Urinary bladder (tissue), 4 donors: ENCODE measurements around the gene VWA5B2. TPM values are rescaled to one million over a fixed set of nuclear protein-coding genes. Genes with fewer than 3 reads are reported as not detected.

Source experiments
- DNase-seq: peaks from one replicate; pipeline ENCODE4 v3.0.0-alpha.2; 2015; ENCODE audit errors: extremely low spot score
- H3K27ac ChIP-seq: one replicate; pipeline ENCODE4 v1.5.1; 2013; ENCODE audit warnings: low read depth, mild to moderate bottlenecking, moderate library complexity
- H3K36me3 ChIP-seq: one replicate; pipeline ENCODE4 v1.6.1; 2013; ENCODE audit warnings: mild to moderate bottlenecking, moderate library complexity; ENCODE audit not compliant: insufficient read depth
- H3K4me1 ChIP-seq: one replicate; pipeline ENCODE4 v1.6.1; 2013; ENCODE audit warnings: mild to moderate bottlenecking, moderate library complexity; ENCODE audit not compliant: insufficient read depth
- H3K4me3 ChIP-seq: one replicate; pipeline ENCODE4 v1.5.1; 2013; ENCODE audit warnings: low read depth, low read length
- WGBS: extraction: QIAGEN DNeasy Blood & Tissue Kit; methylation state at CpG from one replicate; pipeline ENCODE4 v1.1.7; 2013; 5-methylcytosine and 5-hydroxymethylcytosine counted together
- polyA plus RNA-seq: library from polyadenylated mRNA; stranded (reverse); fragments of 200-250 nt; gene quantifications from one replicate; pipeline ENCODE4 v1.2.3, GENCODE V29; 2013
- total RNA-seq: library from RNA; depleted of rRNA; stranded (reverse); fragments of >200 nt; gene quantifications from one replicate; pipeline ENCODE4 v1.2.3, GENCODE V29; 2014
- donor health status: healthy with polysubstance abuse.
- donor health status: healthy.

Gene VWA5B2
- total RNA-seq (0.05 TPM), polyA plus RNA-seq (0.33 TPM)

DNA sequence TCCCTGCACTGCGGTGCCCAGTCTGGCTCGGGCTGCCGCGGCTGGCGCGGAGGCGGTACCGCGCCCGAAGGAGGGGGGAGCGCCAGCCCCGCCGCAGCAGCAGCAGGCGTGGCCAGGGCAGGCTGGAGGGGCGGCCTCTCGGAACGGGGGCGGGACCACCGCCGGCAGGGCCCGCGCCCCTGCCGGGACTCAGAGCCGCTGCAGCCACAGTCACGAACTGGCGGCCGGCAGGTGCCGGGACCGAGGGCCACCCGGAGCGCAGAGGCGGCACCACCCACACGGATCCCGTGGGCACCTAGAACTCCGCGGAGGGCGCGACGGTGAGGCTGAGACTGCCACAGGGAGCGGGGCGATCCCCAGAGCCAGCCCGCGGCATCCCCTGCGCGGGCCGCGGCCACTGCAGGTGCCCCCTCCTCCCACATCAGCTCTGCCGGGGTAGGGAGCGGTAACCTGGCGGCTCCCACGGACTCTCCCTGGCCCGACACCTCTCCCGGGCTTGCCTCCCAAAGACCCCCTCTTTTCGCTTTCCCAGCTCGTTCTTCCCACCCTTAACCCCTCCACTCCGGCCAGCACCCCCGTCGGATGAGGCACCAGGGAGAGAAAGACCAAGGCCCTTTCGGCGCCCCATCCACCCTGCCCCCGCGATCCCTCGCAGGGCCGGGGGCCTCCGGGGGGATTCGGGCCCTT lies at the start of gene VWA5B2:
VWA5B2 (plus strand) TSS at position 192 of the 687 bp plus-strand sequence. CDS start 944 bp downstream, outside the sequence.
- 1% methylated on average over 66 of the region's 66 CpGs for WGBS
- DNase-seq: no peak

DNA sequence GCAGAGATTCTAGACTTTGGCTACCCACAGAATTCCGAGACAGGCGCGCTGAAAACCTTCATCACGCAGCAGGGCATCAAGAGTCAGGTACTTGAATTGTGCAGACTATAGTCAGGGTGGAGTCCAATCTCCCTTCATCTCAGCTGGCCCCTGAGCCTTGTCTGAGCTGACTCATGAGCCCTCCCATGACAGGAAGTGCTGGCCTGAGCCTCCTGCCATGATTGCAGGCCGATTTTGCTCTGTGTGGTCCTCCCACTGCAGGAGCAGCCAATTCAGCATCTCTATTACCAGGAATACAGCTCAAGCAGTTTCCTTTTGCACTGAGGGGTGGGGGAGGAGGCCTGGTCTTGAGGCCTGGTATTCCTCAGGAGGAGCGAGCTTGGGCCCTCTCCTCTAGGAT lies 49.2 kb upstream of the VWA5B2 start:
- WGBS: 85% methylated on average over 6 of the region's 6 CpGs
- DNase-seq: no peak
- Histone ChIP-seq H3K4me1 (no peaks in the 10 kb centered on the region), H3K27ac (no peak overlapping the region), H3K36me3 (peaks cover 17% of the 10 kb centered on the region), H3K4me3 (no peak overlapping the region)

More for the DNA sequence above, at the start of gene VWA5B2:
- no peak within 1 kb of the TSS for H3K27ac ChIP-seq
- H3K4me1 ChIP-seq: peaks cover 4% of the 10 kb centered on the region
- no peaks in the 10 kb centered on the region for H3K36me3 ChIP-seq
- peak within 1 kb of the TSS; percentile 45 for H3K4me3 ChIP-seq

DNA sequence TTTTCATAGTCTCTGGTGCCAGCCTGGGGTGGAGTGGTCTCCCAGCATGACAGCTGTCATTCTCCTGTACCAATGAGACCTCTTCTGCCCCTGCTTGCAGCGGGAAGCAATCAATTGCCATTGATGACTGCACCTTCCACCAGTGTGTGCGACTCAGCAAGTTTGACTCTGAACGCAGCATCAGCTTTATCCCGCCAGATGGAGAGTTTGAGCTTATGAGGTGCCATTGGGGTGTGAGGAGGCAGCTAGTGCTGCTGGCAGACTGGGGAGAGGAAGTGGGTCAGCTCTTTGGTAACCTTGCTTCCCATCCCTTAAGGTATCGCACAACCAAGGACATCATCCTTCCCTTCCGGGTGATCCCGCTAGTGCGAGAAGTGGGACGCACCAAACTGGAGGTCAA lies 47.8 kb upstream of the VWA5B2 start:
- Histone ChIP-seq H3K4me1 (no peaks in the 10 kb centered on the region), H3K27ac (no peak overlapping the region), H3K36me3 (peaks cover 17% of the 10 kb centered on the region), H3K4me3 (no peak overlapping the region)
- no peak for DNase-seq
- 96% methylated on average over 9 of the region's 9 CpGs for WGBS

DNA sequence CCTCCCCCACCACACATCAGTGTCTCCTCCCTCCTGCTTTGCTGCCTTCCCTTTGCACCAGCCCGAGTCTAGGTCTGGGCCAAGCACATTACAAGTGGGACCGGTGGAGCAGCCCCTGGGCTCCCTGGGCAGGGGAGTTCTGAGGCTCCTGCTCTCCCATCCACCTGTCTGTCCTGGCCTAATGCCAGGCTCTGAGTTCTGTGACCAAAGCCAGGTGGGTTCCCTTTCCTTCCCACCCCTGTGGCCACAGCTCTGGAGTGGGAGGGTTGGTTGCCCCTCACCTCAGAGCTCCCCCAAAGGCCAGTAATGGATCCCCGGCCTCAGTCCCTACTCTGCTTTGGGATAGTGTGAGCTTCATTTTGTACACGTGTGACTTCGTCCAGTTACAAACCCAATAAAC lies 45.7 kb upstream of the VWA5B2 start:
- no peak overlapping the region for H3K4me3 ChIP-seq
- DNase-seq: no peak
- 75% methylated on average over 5 of the region's 5 CpGs for WGBS
- no peak overlapping the region for H3K27ac ChIP-seq
- no peaks in the 10 kb centered on the region for H3K4me1 ChIP-seq
- peaks cover 16% of the 10 kb centered on the region for H3K36me3 ChIP-seq

DNA sequence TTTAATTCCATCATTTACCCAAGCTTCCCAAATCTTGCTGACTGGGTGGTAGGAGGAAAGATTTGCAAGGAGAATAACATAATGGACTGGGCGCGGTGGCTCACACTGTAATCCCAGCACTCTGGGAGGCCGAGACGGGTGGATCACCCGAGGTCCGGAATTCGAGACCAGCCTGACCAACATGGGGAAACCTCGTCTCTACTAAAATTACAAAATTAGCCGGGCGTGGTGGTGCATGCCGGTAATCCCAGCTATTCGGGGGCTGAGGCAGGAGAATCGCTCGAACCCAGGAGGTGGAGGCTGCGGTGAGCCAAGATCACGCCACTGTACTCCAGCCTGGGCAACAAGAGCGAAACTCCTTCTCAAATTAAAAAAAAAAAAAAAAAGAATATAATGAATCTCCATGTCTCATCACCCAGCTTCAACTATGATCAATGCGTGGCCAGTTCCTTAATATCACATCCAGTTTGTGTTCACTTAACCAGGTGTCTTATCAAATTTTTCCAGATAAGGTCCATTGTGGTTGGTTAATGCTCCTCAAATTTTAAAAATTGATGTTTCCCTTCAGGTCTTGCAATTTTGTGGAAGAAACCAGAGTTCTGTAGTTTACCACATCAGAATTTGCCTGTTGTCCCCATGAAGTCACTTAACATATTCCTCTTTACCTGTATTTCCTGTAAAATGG lies 44.7 kb upstream of the VWA5B2 start:
- no peak for DNase-seq
- H3K27ac ChIP-seq: no peak overlapping the region
- no peak overlapping the region for H3K4me3 ChIP-seq
- H3K36me3 ChIP-seq: peaks cover 14% of the 10 kb centered on the region
- no peaks in the 10 kb centered on the region for H3K4me1 ChIP-seq
- WGBS: 93% methylated on average over 18 of the region's 18 CpGs

DNA sequence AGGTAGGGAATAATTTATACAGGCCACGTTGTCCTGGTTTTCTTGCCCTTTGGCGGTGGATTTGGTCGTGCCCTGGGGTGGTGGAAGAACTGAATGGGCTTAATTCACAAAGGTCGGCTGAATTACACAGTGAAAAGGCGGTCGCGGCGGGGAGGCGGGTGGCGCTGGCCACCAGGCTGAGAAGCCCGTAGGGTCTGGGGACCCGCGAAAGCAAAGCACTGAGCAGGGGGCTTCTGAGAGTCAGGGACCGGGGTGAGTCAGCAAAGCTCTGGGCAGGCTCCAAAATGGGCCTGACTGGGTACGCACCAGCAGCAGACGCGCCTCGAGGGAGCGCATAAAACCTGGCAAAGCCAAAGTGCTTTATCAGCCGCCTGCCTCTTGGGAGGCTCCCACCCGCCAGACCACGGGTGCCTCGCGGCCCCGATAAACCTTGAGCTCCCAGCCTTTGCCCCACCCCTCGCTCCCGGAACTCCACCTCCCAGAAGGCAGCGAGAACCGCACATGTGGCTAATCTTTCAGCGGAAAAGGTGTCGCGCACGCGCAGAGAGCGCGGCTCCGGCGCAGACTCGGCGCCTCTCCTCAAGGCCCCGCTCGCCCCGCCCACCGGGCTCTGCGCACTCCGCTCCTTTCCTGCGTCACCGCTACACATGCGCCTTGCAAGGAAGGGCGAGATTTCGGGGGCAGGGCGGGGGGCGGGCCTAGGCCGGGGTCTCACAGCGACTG lies 43.8 kb upstream of the VWA5B2 start:
- DNase-seq: peak; percentile 96
- WGBS: 2% methylated on average over 55 of the region's 55 CpGs
- Histone ChIP-seq H3K27ac (peak overlapping the region; percentile 85), H3K4me3 (peak overlapping the region; percentile 90), H3K4me1 (no peaks in the 10 kb centered on the region), H3K36me3 (peaks cover 11% of the 10 kb centered on the region)

DNA sequence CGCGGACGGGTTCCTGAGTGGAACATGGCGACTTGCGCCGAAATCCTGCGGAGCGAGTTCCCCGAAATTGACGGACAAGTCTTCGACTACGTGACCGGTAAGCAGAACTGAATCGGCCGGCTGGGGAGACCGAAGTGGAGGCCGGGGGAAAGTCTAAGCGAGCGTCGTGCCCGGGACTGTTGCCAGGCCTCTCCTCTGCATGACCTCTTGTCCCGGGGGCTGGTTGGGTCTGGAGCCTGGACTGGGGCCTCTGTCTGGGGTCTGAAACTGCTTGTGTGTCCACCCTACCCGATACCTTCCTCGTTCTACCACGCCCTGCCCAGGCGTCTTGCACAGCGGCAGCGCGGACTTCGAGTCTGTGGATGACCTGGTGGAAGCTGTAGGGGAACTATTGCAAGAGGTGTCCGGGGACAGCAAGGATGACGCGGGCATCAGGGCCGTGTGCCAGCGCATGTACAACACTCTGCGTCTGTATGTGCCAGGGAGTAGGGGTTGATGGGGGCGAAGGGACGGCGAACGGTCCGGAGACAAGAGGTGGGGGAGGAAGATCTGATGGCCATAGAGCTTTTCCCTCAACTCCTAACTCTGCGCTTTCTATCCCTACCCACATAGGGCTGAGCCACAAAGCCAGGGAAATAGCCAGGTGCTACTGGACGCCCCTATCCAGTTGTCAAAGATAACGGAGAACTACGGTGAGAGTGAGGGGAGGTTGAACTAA lies 43.0 kb upstream of the VWA5B2 start, which contains the start of gene ABCF3:
ABCF3 (plus strand) TSS at position 16 of the 718 bp plus-strand sequence; CDS start at position 25, 9 bp downstream.
- peaks cover 8% of the 10 kb centered on the region for H3K36me3 ChIP-seq

DNA sequence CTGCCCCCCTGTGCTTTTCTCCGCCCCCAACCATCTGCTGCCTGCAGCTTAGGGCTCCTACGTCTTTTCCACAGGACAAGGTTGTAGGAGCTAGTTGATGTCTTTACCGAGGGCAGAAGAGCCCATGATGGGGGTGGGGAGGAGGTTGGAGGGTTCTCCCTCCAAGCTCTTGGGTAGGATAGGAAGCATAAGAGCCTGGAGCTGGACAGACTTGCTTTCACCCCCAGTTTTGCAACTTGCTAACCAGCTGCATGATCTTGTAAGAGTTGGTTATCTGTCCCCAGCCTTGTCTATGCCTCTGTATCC lies 42.5 kb upstream of the VWA5B2 start:
- no peak for DNase-seq
- Histone ChIP-seq H3K4me1 (no peaks in the 10 kb centered on the region), H3K36me3 (peaks cover 9% of the 10 kb centered on the region), H3K4me3 (peak overlapping the region; percentile 90), H3K27ac (no peak overlapping the region)
- WGBS: 17% methylated on average over 3 of the region's 3 CpGs

More for the DNA sequence above, 43.0 kb upstream of the VWA5B2 start, which contains the start of gene ABCF3:
- peak within 1 kb of the TSS; percentile 85 for H3K27ac ChIP-seq
- no peak for DNase-seq
- peak within 1 kb of the TSS; percentile 90 for H3K4me3 ChIP-seq
- under 1% methylated on average over 45 of the region's 45 CpGs for WGBS
- H3K4me1 ChIP-seq: no peaks in the 10 kb centered on the region

DNA sequence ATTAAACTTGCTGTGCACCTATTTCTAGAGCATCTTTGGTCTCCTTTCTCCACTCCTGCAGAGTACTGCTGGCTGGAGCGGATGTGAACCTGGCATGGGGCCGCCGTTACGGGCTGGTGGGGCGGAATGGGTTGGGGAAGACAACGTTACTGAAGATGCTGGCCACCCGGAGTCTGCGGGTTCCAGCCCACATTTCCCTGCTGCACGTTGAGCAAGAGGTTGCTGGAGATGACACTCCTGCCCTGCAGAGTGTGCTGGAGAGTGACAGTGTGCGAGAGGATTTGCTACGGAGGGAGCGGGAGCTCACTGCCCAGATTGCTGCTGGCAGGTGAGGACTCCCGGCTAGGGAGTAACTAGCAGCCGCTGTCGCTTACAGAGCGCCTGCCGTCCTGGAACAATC lies 41.3 kb upstream of the VWA5B2 start:
- H3K4me3 ChIP-seq: no peak overlapping the region
- H3K36me3 ChIP-seq: peaks cover 10% of the 10 kb centered on the region
- H3K4me1 ChIP-seq: no peaks in the 10 kb centered on the region
- WGBS: 90% methylated on average over 17 of the region's 17 CpGs
- DNase-seq: no peak
- H3K27ac ChIP-seq: no peak overlapping the region

DNA sequence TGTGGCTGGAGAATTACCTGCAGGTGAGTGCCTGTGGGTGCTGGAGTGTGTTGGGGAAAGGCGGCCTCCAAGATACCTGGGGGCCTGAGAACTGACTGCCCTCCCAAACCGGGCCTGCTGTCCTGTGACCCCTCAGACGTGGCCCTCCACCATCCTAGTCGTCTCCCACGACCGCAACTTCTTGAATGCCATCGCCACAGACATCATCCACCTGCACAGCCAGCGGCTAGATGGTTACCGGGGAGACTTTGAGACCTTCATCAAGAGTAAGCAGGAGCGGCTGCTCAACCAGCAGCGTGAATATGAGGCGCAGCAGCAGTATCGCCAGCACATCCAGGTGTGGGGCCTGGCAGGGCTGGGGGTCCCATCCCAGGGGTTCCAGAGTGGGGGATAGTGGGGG lies 40.0 kb upstream of the VWA5B2 start:
- 94% methylated on average over 13 of the region's 13 CpGs for WGBS
- Histone ChIP-seq H3K36me3 (peaks cover 6% of the 10 kb centered on the region), H3K4me3 (no peak overlapping the region)

DNA sequence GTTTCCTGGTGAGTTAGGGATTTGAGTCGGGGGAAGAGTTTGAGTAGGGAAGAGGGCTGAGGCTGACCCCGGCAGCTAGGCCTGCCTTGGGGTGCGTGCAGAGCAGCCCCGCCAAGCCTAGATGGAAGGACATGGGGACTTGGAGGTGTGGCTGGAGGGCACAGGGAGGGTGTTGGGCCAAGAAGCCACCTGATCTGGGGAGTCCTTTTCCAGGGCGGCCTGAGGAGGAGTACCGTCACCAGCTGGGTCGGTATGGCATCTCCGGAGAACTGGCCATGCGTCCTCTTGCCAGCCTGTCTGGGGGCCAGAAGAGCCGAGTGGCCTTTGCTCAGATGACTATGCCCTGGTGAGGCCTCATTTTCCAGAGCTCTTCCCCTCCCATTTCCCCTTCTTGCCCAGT lies 36.5 kb upstream of the VWA5B2 start:
- H3K4me3 ChIP-seq: no peak overlapping the region
- H3K27ac ChIP-seq: no peak overlapping the region
- WGBS: 97% methylated on average over 10 of the region's 10 CpGs
- H3K4me1 ChIP-seq: no peaks in the 10 kb centered on the region
- peaks cover 6% of the 10 kb centered on the region for H3K36me3 ChIP-seq
- no peak for DNase-seq

More for the DNA sequence above, 40.0 kb upstream of the VWA5B2 start:
- no peak for DNase-seq
- no peak overlapping the region for H3K27ac ChIP-seq
- H3K4me1 ChIP-seq: no peaks in the 10 kb centered on the region

DNA sequence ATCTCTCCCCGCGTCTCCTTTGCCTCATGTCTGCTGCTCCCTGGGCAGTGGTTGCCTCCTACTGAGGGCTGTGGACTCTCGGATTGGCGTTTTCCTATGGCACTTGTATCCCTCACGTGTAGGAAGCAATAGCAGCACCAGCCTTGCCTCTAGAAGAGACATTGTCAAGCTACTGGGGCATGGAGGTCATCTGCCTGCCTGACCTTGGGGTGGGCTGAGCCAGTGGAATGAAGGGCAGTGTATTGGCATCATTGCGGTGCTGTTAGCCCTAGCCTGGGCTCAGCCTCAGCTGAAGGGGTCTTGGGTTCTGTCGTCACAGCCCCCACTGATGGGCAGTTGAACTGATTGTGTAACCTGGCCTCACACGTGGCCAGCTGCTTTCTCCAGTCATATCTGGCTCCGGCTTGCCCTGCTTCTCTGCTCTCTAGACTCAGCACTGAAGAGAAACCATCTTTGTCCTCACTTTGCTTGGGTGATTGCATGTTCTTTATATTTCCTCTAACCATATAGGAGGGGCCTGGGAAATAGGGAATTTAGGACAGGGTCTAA lies 35.3 kb upstream of the VWA5B2 start:
- WGBS: 87% methylated on average over 9 of the region's 9 CpGs
- H3K27ac ChIP-seq: no peak overlapping the region
- peaks cover 6% of the 10 kb centered on the region for H3K36me3 ChIP-seq
- no peaks in the 10 kb centered on the region for H3K4me1 ChIP-seq
- no peak overlapping the region for H3K4me3 ChIP-seq
- no peak for DNase-seq

DNA sequence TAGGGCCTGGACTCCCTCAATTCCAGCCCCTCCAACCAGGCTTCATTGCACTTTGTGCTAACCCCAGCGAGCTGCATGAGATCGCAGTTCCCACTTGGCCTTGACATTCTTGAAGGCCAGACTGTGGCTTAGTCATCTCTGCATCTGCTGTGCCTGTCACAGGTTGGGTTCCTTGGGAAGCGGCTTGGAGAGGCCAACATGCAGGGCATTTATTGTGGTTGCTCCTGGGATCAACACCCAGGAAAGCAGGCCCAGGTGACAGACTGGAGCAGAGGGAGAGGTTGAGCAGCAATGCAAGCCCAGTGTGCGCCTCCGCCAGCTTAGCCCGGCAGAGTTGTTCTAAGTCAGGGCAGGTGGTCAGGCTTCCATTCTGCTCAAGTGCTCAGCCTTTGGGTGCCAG lies 32.8 kb upstream of the VWA5B2 start:
- H3K36me3 ChIP-seq: peaks cover 6% of the 10 kb centered on the region
- 93% methylated on average over 6 of the region's 6 CpGs for WGBS
- DNase-seq: no peak
- H3K4me3 ChIP-seq: no peak overlapping the region
- no peak overlapping the region for H3K27ac ChIP-seq
- H3K4me1 ChIP-seq: no peaks in the 10 kb centered on the region
